ENCODE data around the gene CEACAM20.
"Not testable (repeated sequence)": the region's sequence is repeated elsewhere in the genome, so short reads cannot be mapped to it uniquely, and the experiment has no call there.

CEACAM20 gene

GRCh38 chr19:44548736-44549135 is 19.3 kb upstream of the CEACAM20 start:
- no peak for DNase-seq

- no peak for DNase-seq
Observed at GRCh38 chr19:44544031-44544430, 14.6 kb upstream of the CEACAM20 start.

DNA sequence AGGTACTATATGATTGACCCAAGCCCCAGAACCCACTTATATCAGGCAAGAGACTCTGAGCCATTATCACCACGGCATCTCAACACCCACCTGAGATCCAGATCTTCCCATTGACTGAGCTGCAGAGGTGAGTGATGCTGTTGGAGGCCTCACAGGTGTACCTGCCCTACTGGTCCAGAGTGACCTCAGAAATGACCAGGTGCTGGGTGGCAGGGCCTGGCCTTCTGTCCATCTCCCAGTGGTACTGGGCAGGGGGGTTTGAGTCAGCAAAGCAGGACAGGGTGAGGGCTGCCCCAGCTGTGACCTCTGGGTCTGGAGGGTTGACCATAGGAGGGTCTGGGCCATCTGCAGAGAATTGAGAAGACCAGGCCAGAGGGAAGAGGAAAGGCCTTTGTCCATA is 13.2 kb upstream of the CEACAM20 start:
- DNase-seq = no peak

DNA sequence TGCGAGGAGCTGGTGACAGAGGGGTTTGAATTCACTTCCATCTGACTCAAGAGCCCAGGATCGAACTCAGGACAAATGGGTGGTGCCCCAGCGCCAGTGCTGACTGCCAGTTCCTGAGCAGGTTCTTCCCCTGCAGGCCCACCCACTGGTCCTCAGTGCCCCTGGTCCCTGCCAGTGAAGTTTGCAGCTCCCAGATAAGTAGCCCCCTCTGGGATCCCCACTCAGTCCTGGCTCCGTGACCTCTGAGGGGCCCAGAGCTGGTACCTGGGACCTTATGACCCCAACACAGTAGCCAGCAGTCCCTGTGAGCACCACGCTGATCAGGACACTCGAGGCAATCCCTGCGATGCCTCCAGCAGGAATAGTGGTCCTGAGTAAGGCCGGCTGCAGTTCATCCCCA is 11.3 kb upstream of the CEACAM20 start:
- no peak for DNase-seq

GRCh38 chr19:44539991-44540390 is 10.5 kb upstream of the CEACAM20 start:
- no peak for DNase-seq

GRCh38 chr19:44539236-44539826 is 9.9 kb upstream of the CEACAM20 start:
- DNase-seq = no peak

- not testable (repeated sequence) for DNase-seq
Observed at GRCh38 chr19:44535361-44535760, 5.9 kb upstream of the CEACAM20 start.

GRCh38 chr19:44532819-44533218 is 3.3 kb upstream of the CEACAM20 start:
- DNase-seq = no peak

GRCh38 chr19:44530777-44531176 is 1.3 kb upstream of the CEACAM20 start:
- DNase-seq = no peak

- no peak for DNase-seq
Observed at GRCh38 chr19:44527554-44527953, 1.9 kb downstream of the CEACAM20 start.

- DNase-seq = no peak
Observed at GRCh38 chr19:44525721-44526430, 3.6 kb downstream of the CEACAM20 start.

DNA sequence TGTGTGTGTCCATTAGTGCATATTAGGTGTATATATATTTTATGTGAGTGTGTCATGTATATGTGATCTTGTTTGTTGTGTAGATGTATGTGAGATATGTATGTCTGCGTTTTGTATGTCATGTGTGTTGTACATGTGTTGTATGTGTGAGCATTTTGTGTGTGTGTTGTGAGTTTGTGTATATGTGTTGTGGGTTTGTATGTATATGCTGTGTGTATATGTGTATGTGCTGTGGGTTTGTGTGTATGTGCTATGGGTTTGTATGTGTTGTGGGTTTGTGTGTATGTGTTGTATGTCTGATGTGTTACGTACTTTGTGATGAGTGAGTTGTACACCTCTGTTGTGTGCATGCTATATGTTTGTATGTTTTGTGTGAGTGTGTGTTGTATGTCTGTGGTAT is 8.1 kb downstream of the CEACAM20 start:
- no peak for DNase-seq

- DNase-seq = no peak
Observed at GRCh38 chr19:44517146-44517545, 12.3 kb downstream of the CEACAM20 start.

DNA sequence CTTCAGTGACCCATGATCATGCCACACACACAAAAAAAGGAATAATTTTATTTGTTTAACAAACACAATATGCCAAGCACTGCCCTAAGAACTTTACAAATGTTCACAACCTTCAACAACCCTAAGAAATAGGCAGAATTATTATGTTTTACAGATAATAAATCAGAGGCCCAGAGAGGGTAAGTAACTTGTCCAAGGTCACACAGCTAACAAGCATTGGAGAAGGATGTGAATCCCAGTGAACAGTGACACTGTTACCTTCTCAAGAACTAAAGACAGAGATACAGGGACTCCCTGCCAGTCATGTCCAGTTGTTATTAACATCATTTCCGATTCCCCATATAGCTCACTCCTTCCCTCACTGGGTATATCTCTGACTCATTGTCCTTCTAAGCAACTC is 13.6 kb downstream of the CEACAM20 start:
- DNase-seq = no peak

DNA sequence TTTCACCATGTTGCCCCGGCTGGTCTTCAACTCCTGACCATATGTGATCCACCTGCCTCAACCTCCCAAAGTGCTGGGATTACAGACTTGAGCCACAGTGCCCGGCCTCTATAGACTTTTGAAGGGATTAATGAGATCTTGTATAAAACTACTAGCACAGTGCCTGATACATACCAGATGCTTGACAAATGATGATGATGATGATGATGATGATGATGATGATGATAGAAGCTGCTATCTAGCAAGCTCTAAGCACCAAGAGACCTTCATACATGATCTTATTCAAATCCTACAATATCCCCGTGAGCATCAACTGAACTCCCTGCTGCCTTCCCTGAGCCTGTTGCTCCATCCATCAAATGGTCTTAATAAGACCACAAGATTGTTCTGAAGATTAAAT is 14.4 kb downstream of the CEACAM20 start:
- no peak for DNase-seq

DNA sequence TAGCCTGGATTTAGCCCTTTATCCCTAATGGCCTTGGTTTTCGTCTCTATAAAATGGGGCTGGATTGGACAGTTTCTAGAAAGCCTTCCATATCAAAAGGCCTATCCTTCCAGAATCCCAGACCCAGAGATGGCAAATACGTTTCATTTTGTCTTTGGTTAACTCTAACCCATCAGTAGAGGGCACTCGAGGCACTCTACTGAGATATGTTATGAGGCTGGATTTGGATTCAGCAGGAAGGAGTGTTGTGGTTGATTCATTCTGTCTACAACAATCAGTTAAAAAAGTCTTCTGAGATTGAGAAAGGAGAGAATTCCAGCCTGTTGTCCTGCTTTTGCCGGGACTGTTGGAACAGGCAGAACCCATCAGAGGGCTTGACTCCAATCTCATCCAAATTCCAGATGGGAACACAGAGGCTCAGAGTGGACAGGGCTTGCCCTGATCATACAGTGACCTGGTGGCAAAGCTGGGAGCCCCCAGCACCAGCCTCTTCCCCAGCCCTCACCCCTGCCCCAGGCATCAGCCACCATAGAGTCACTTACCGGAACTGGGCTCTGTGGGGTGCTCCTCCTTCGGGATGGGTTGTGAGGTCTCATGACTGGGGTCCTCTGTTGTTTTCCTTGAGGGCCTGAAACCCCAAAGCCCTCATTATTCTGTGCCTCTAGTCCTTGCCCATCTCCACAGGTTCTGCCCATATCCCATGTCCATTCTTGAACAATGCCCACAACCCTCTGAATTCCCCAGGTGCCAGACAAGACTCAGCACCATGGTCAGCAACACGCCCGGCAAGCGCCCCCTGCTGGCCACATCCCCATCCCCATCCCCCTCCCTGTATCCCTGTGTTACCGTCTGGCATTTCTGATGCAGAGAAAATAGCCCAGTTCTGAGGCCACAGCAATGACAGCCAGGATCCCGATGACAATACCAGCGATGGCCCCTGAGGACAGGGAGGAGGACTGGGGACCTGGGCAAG is 16.9 kb downstream of the CEACAM20 start:
- no peak for DNase-seq

- no peak for DNase-seq
Observed at GRCh38 chr19:44509478-44509877, 20.0 kb downstream of the CEACAM20 start.

- DNase-seq = peak; percentile 100
Observed at GRCh38 chr19:44499962-44500949, 29.2 kb downstream of the CEACAM20 start, which contains the start of gene ZNF180. TSS of gene ZNF180 (minus strand) at chr19:44500522. CDS start at chr19:44497334, 3,188 bp downstream.

DNA sequence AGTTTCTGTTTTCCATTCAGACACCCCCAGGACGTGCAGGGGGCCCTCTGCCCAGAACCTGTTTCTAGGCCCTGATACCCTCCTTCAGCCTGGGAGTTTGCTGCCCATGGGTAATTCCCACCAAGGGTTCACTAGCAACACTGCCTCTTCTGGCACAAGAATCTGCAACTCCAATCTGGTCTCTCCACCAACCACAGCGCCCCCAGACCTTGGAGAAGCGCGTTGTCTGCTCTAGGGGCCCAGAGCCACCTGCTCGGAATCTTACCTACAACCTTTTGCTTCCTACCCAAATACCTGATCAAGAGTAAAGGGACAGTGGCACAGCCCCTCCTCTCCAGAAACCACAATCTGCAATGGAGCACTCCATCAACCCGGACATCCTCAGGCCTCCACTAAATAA is 29.9 kb downstream of the CEACAM20 start:
- DNase-seq = no peak

DNA sequence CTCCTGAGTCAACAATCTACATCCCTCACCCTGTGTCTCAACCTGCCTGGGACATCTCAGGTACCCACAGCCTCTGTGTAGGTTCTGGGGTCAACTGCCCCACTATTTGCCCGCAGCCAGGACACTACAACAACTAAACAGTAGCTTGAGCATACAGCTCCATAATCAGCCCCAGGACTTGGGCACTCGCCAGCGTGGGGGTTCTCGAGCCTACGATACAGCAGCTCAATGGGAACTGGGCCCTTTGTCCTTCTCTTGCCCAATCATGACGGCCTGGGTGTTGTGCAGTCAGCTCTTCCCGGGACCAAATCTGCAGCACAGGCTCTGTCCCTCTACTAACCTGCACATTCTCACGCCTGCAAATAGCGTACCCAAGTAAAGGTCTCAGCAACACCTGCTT is 30.5 kb downstream of the CEACAM20 start:
- no peak for DNase-seq

- DNase-seq = no peak
Observed at GRCh38 chr19:44496711-44497110, 32.8 kb downstream of the CEACAM20 start.
